HUDEP-2 (cell line): ENCODE data around the gene SLC2A5.
"Not testable (repeated sequence)": the region's sequence is repeated elsewhere in the genome, so short reads cannot be mapped to it uniquely, and the experiment has no call there.

Source experiments
- DNase-seq, 76 experiments: peaks; one replicate each; lab custom pipeline; 2025; ENCODE audit not compliant: unreplicated experiment in 76 of 76; lab: John Stamatoyannopoulos, UW

Gene SLC2A5

GRCh38 chr1:9069326-9070100 lies at the start of gene SLC2A5:
SLC2A5 (minus strand) TSS chr1:9069635; CDS start chr1:9069536, 99 bp downstream.
- DNase-seq, result no peak

- no peak for DNase-seq
Observed at GRCh38 chr1:9118186-9118585, 48.8 kb upstream of the SLC2A5 start.

- DNase-seq, result no peak
Observed at GRCh38 chr1:9115351-9116205, 46.1 kb upstream of the SLC2A5 start.

GRCh38 chr1:9112961-9113880 lies 43.8 kb upstream of the SLC2A5 start:
- no peak for DNase-seq

- no peak for DNase-seq
Observed at GRCh38 chr1:9111957-9112356, 42.5 kb upstream of the SLC2A5 start.

- no peak for DNase-seq
Observed at GRCh38 chr1:9111357-9111691, 41.9 kb upstream of the SLC2A5 start.

- peak in 69 of 76 experiments; percentile 4 to 82 (median 61) for DNase-seq
Observed at GRCh38 chr1:9110669-9111356, 41.4 kb upstream of the SLC2A5 start.

- DNase-seq, result no peak
Observed at GRCh38 chr1:9108056-9108665, 38.7 kb upstream of the SLC2A5 start.

GRCh38 chr1:9107136-9107535 lies 37.7 kb upstream of the SLC2A5 start:
- DNase-seq, result no peak

- no peak for DNase-seq
Observed at GRCh38 chr1:9106286-9106685, 36.9 kb upstream of the SLC2A5 start.

- no peak for DNase-seq
Observed at GRCh38 chr1:9105336-9105867, 36.0 kb upstream of the SLC2A5 start.

- peak in 19 of 76 experiments; percentile 3 to 53 (median 20) for DNase-seq
Observed at GRCh38 chr1:9101510-9102146, 32.2 kb upstream of the SLC2A5 start.

- no peak for DNase-seq
Observed at GRCh38 chr1:9100471-9101043, 31.1 kb upstream of the SLC2A5 start.

GRCh38 chr1:9099555-9099954 lies 30.1 kb upstream of the SLC2A5 start:
- no peak for DNase-seq

- DNase-seq, result peak in 17 of 76 experiments; percentile 6 to 66 (median 17)
Observed at GRCh38 chr1:9097947-9098705, 28.7 kb upstream of the SLC2A5 start.

- no peak for DNase-seq
Observed at GRCh38 chr1:9095818-9096217, 26.4 kb upstream of the SLC2A5 start.

- DNase-seq, result not testable (repeated sequence)
Observed at GRCh38 chr1:9093996-9094595, 24.7 kb upstream of the SLC2A5 start.

GRCh38 chr1:9093581-9093980 lies 24.1 kb upstream of the SLC2A5 start:
- no peak for DNase-seq
